Activated T-cell treated with anti-CD3 and anti-CD28 coated beads for 4 hours (primary cell): ENCODE results near the gene CYB5RL.
"Not testable (repeated sequence)": the region's sequence is repeated elsewhere in the genome, so short reads cannot be mapped to it uniquely, and the experiment has no call there.

Source experiments
- DNase-seq: peaks from one replicate; pipeline ENCODE4 v3.0.0-alpha.2; 2020

CYB5RL gene

GRCh38 chr1:54199765-54200518 lies at the start of gene CYB5RL, which contains the start of gene MRPL37:
Gene CYB5RL (minus strand): TSS chr1:54200030. CDS start chr1:54195616, 4,414 bp downstream.
Gene MRPL37 (plus strand): TSS chr1:54200167. CDS start chr1:54200244, 77 bp downstream.
- peak; percentile 84 for DNase-seq

- DNase-seq = no peak
These were observed 49.1 kb upstream of the CYB5RL start for GRCh38 chr1:54248966-54249365.

- no peak for DNase-seq
These were observed 48.2 kb upstream of the CYB5RL start for GRCh38 chr1:54247863-54248515.

GRCh38 chr1:54246116-54246721 lies 46.4 kb upstream of the CYB5RL start:
- no peak for DNase-seq

- no peak for DNase-seq
These were observed 45.7 kb upstream of the CYB5RL start for GRCh38 chr1:54245501-54245900.

GRCh38 chr1:54244655-54245054 lies 44.8 kb upstream of the CYB5RL start:
- no peak for DNase-seq

- DNase-seq = no peak
These were observed 43.2 kb upstream of the CYB5RL start for GRCh38 chr1:54243022-54243421.

- DNase-seq = no peak
These were observed 41.5 kb upstream of the CYB5RL start for GRCh38 chr1:54241364-54241763.

- DNase-seq = no peak
These were observed 41.0 kb upstream of the CYB5RL start for GRCh38 chr1:54240741-54241335.

GRCh38 chr1:54239631-54240031 lies 39.8 kb upstream of the CYB5RL start:
- DNase-seq = no peak

GRCh38 chr1:54239035-54239383 lies 39.2 kb upstream of the CYB5RL start:
- no peak for DNase-seq

GRCh38 chr1:54238353-54239034 lies 38.7 kb upstream of the CYB5RL start:
- no peak for DNase-seq

GRCh38 chr1:54237586-54237985 lies 37.8 kb upstream of the CYB5RL start:
- DNase-seq = no peak

- no peak for DNase-seq
These were observed 34.5 kb upstream of the CYB5RL start for GRCh38 chr1:54234284-54234683.

GRCh38 chr1:54233196-54233595 lies 33.4 kb upstream of the CYB5RL start:
- DNase-seq = not testable (repeated sequence)

GRCh38 chr1:54230507-54231339 lies 30.9 kb upstream of the CYB5RL start:
- no peak for DNase-seq

- no peak for DNase-seq
These were observed 29.6 kb upstream of the CYB5RL start for GRCh38 chr1:54229281-54229891.

GRCh38 chr1:54228638-54229079 lies 28.8 kb upstream of the CYB5RL start:
- no peak for DNase-seq

- no peak for DNase-seq
These were observed 28.1 kb upstream of the CYB5RL start for GRCh38 chr1:54227891-54228310.

- no peak for DNase-seq
These were observed 27.3 kb upstream of the CYB5RL start for GRCh38 chr1:54227091-54227602.

GRCh38 chr1:54225986-54226559 lies 26.2 kb upstream of the CYB5RL start:
- no peak for DNase-seq
